ENCODE data around the gene RAP1GAP2. TPM values are rescaled to one million over a fixed set of nuclear protein-coding genes. Genes with fewer than 3 reads are reported as not detected.

Gene RAP1GAP2
- total and polyA plus RNA-seq, 2 of the 8 experiments (the other 6 are each of a cell fraction or from before 2014, with no cell fraction given) = 24.0 to 63.8 TPM

GRCh38 chr17:2911035-2911754 is 115.0 kb downstream of the RAP1GAP2 start:
- Histone ChIP-seq H3K9ac (replicated peaks in 1 of 4; ENCODE audit: extremely low read depth in 1 of 4, low read depth in 3 of 4, low read length in 3 of 4) (no peak overlapping the region), H3K4me2 (ENCODE audit: insufficient read depth in 1 of 2, low read depth in 2 of 2, low read length in 2 of 2) (no peak overlapping the region)
- no peak for TF ChIP-seq USF2 (IDR thresholded peaks at IDR 0.05; ENCODE audit: low read length)
- TF ChIP-seq GTF2F1 (IDR thresholded peaks at IDR 0.05; ENCODE audit: borderline replicate concordance, low read depth, low read length) = no peak
- TF ChIP-seq SIRT6 (IDR thresholded peaks at IDR 0.05; ENCODE audit: low read length) = no peak
- TF ChIP-seq NRF1 (IDR thresholded peaks at IDR 0.05; ENCODE audit: low read depth, low read length) = no peak
- no peak for TF ChIP-seq CEBPB (IDR thresholded peaks at IDR 0.05; ENCODE audit: low read depth, low read length)
- TF ChIP-seq ATF2 (IDR thresholded peaks at IDR 0.05; ENCODE audit: low read length) = no peak
- no peak for TF ChIP-seq JUN (IDR thresholded peaks at IDR 0.05; ENCODE audit: low read depth, low read length)
- TF ChIP-seq SRF (IDR thresholded peaks at IDR 0.05; ENCODE audit: low read depth, low read length) = no peak
- no peak for TF ChIP-seq BACH1 (IDR thresholded peaks at IDR 0.05; ENCODE audit: low read length)
- no peak for TF ChIP-seq EZH2 (IDR thresholded peaks at IDR 0.05; ENCODE audit: low read depth, low read length, severe bottlenecking)

More at GRCh38 chr17:2911035-2911754, 115.0 kb downstream of the RAP1GAP2 start:
- 80% methylated on average over 15 of the region's 19 CpGs; no CpG with 5 or more reads in 1 of the 2 experiments for WGBS, 2 experiments (ENCODE audit: extremely low coverage in 1 of 2, insufficient coverage in 1 of 2, insufficient read length in 1 of 2, insufficient replicate concordance in 2 of 2, low coverage in 1 of 2, low lambda C conversion rate in 2 of 2, missing lambda C conversion rate in 1 of 2)
- Histone ChIP-seq H3K4ac (replicated peaks; ENCODE audit: insufficient read length, low read depth, low read length) (no peak overlapping the region), H3K23me2 (ENCODE audit: low read depth, low read length) (no peaks in the 10 kb centered on the region), H4K91ac (replicated peaks; ENCODE audit: insufficient read length, low read length) (no peak overlapping the region), H3K14ac (ENCODE audit: insufficient read length) (no peak overlapping the region), H3K4me1 (replicated peaks in 1 of 4; ENCODE audit: control insufficient read depth in 3 of 4, insufficient read depth in 4 of 4, low read length in 3 of 4) (peaks cover 0 to 3% (median 0%) of the 10 kb centered on the region in 4 experiments; a peak in 1 of 7 replicates), H3K4me3 (ENCODE audit: extremely low read depth in 1 of 4, insufficient read depth in 2 of 4, low read depth in 3 of 4, low read length in 4 of 4) (no peak overlapping the region), H3K18ac (ENCODE audit: extremely low read depth, low read length) (no peak overlapping the region), H3K27ac (ENCODE audit: low read depth, low read length) (no peak overlapping the region), H2AK5ac (ENCODE audit: low read depth, low read length) (no peak overlapping the region), H3K79me2 (ENCODE audit: control insufficient read depth in 1 of 2, insufficient read depth in 2 of 2, low read length in 2 of 2) (peaks cover 0 to 5% of the 10 kb centered on the region in 2 experiments; a peak in 1 of 4 replicates), H2BK20ac (ENCODE audit: low read length) (no peak overlapping the region), H2BK15ac (ENCODE audit: low read length) (no peak overlapping the region), H3K36me3 (ENCODE audit: control insufficient read depth in 2 of 4, insufficient read depth in 4 of 4, low read length in 3 of 4) (peaks cover 0 to 7% (median 3%) of the 10 kb centered on the region in 4 experiments; a peak in 6 of 8 replicates), H4K5ac (ENCODE audit: insufficient read length, low read depth, low read length) (no peak overlapping the region), H2BK12ac (ENCODE audit: low read depth, low read length) (no peak overlapping the region), H3K9me3 (ENCODE audit: insufficient read depth in 2 of 2, low read depth in 1 of 2, low read length in 1 of 2) (peaks cover 0 to 3% of the 10 kb centered on the region in 2 experiments; a peak in 1 of 4 replicates), H2BK120ac (replicated peaks; ENCODE audit: low read depth, low read length) (no peak overlapping the region), H3K23ac (ENCODE audit: insufficient read length) (no peak overlapping the region), H3K27me3 (replicated peaks in 1 of 4; ENCODE audit: control insufficient read depth in 3 of 4, extremely low read depth in 1 of 4, insufficient read depth in 3 of 4, low read length in 3 of 4) (no peaks in the 10 kb centered on the region), H2AFZ (ENCODE audit: low read length) (no peak overlapping the region), H3K56ac (replicated peaks; ENCODE audit: insufficient read length, low read depth, low read length) (no peak overlapping the region), H2BK5ac (ENCODE audit: low read depth, low read length) (no peak overlapping the region), H4K20me1 (replicated peaks in 1 of 2; ENCODE audit: control insufficient read depth in 1 of 2, insufficient read depth in 2 of 2, low read length in 2 of 2) (peaks cover 0 to 11% of the 10 kb centered on the region in 2 experiments), H3K79me1 (ENCODE audit: low read depth, low read length) (peaks cover 2% of the 10 kb centered on the region), H4K8ac (ENCODE audit: extremely low read depth, insufficient read depth, low read length) (no peak overlapping the region)
- DNase-seq (ENCODE audit: low read depth in 1 of 2, low spot score in 2 of 2) (no peak), FAIRE-seq (no peak)
- POLR2A ChIA-PET (ENCODE audit: partially characterized antibody) = interaction anchor here (0.7 to 1.0 kb wide), 2 partner anchors 22 to 130 kb away, joined by 3 read pairs; no protein-coding TSS in a partner anchor
- CTCF ChIA-PET (ENCODE audit: partially characterized antibody) = interaction anchor here (0.6 to 1.9 kb wide), 7 partner anchors 10 to 1024 kb away, joined by 3 to 6 read pairs (median 3); no protein-coding TSS in a partner anchor
